ENCODE measurements around the gene TAF3.
"Not testable (repeated sequence)": the region's sequence is repeated elsewhere in the genome, so short reads cannot be mapped to it uniquely, and the experiment has no call there.

The TAF3 gene

GRCh38 chr10:7818295-7819120 is at the start of gene TAF3:
Gene TAF3 (plus strand): TSS chr10:7818505. CDS start chr10:7818710, 205 bp downstream.
- peak; percentile 88 to 93 for DNase-seq (ENCODE audit: low read depth in 2 of 2)

GRCh38 chr10:7773845-7774801 is 44.2 kb upstream of the TAF3 start:
- DNase-seq (ENCODE audit: low read depth in 2 of 2): no peak

- DNase-seq (ENCODE audit: low read depth in 2 of 2): no peak
Observed at GRCh38 chr10:7776777-7777176, 41.5 kb upstream of the TAF3 start.

- DNase-seq (ENCODE audit: low read depth in 2 of 2): not testable (repeated sequence)
Observed at GRCh38 chr10:7782194-7782593, 36.1 kb upstream of the TAF3 start.

GRCh38 chr10:7786430-7786829 is 31.9 kb upstream of the TAF3 start:
- DNase-seq (ENCODE audit: low read depth in 2 of 2): no peak

GRCh38 chr10:7787150-7787856 is 31.0 kb upstream of the TAF3 start:
- DNase-seq (ENCODE audit: low read depth in 2 of 2): peak in 1 of 2 donors; percentile 2

GRCh38 chr10:7787857-7788638 is 30.3 kb upstream of the TAF3 start, which contains the start of the genes ATP5F1C and KIN:
Gene ATP5F1C (plus strand): TSS chr10:7788177. CDS start chr10:7788208, 31 bp downstream.
Gene KIN (minus strand): TSS chr10:7787993. CDS start chr10:7787933, 60 bp downstream.
- peak; percentile 96 to 97 for DNase-seq (ENCODE audit: low read depth in 2 of 2)

- peak in 1 of 2 donors; percentile 1 for DNase-seq (ENCODE audit: low read depth in 2 of 2)
Observed at GRCh38 chr10:7788639-7789286, 29.5 kb upstream of the TAF3 start.

- no peak for DNase-seq (ENCODE audit: low read depth in 2 of 2)
Observed at GRCh38 chr10:7789390-7789789, 28.9 kb upstream of the TAF3 start.

- no peak for DNase-seq (ENCODE audit: low read depth in 2 of 2)
Observed at GRCh38 chr10:7792541-7792940, 25.8 kb upstream of the TAF3 start.

GRCh38 chr10:7794251-7795026 is 23.9 kb upstream of the TAF3 start:
- no peak for DNase-seq (ENCODE audit: low read depth in 2 of 2)

- DNase-seq (ENCODE audit: low read depth in 2 of 2): no peak
Observed at GRCh38 chr10:7795605-7796004, 22.7 kb upstream of the TAF3 start.

GRCh38 chr10:7797582-7797981 is 20.7 kb upstream of the TAF3 start:
- no peak for DNase-seq (ENCODE audit: low read depth in 2 of 2)

GRCh38 chr10:7802606-7803005 is 15.7 kb upstream of the TAF3 start:
- DNase-seq (ENCODE audit: low read depth in 2 of 2): no peak

GRCh38 chr10:7804216-7804615 is 14.1 kb upstream of the TAF3 start:
- no peak for DNase-seq (ENCODE audit: low read depth in 2 of 2)

GRCh38 chr10:7804741-7805140 is 13.6 kb upstream of the TAF3 start:
- DNase-seq (ENCODE audit: low read depth in 2 of 2): no peak

- DNase-seq (ENCODE audit: low read depth in 2 of 2): no peak
Observed at GRCh38 chr10:7808686-7809267, 9.5 kb upstream of the TAF3 start.

GRCh38 chr10:7810443-7810842 is 7.9 kb upstream of the TAF3 start:
- DNase-seq (ENCODE audit: low read depth in 2 of 2): no peak

- DNase-seq (ENCODE audit: low read depth in 2 of 2): no peak
Observed at GRCh38 chr10:7811000-7811399, 7.3 kb upstream of the TAF3 start.
